K562 (cell line): Measurements from ENCODE around the gene INSL3. TPM values are rescaled to one million over a fixed set of nuclear protein-coding genes. Genes with fewer than 3 reads are reported as not detected.

Experiments
- ELF2 ChIP-seq: fragments of 250-450 bp; sonication (Bioruptor Pico); IDR thresholded peaks from 2 replicates; pipeline ENCODE4 v1.5.0; 2021; ENCODE audit warnings: mild to moderate bottlenecking
- HBP1 ChIP-seq: fragments of 450-650 bp; formaldehyde crosslinking; IDR thresholded peaks from 2 replicates; pipeline ENCODE4 v1.4.0; 2022; ENCODE audit warnings: missing genetic modification characterization
- HLTF ChIP-seq: fragments of 450-650 bp; IDR thresholded peaks from 2 replicates; pipeline ENCODE4 v1.6.1; 2016
- MCM7 ChIP-seq, 2 experiments: fragments of 450-650 bp; IDR thresholded peaks; 2 replicates each; pipeline ENCODE4 v1.6.1; 2016 to 2018
- NR4A1 ChIP-seq, 2 experiments: fragments of 250-450 bp in 1 of 2; fragments of 450-650 bp in 1 of 2; sonication (Bioruptor Pico) in 1 of 2; IDR thresholded peaks; 2 replicates each; pipeline versions ENCODE4 v1.4.0 to v1.6.1; 2016 to 2020; ENCODE audit warnings: mild to moderate bottlenecking in 2 of 2, missing compliant biosample characterization in 1 of 2, missing genetic modification characterization in 1 of 2, moderate library complexity in 1 of 2
- POLR3A ChIP-seq: IDR thresholded peaks from 2 replicates; pipeline ENCODE4 v1.6.1; 2011; ENCODE audit warnings: borderline replicate concordance, mild to moderate bottlenecking, moderate library complexity; ENCODE audit not compliant: insufficient read length, insufficient read depth; ENCODE audit errors: extremely low read depth
- PTRF ChIP-seq: fragments of 450-650 bp; IDR thresholded peaks from 2 replicates; pipeline ENCODE4 v1.6.1; 2016; ENCODE audit warnings: mild to moderate bottlenecking, missing genetic modification characterization, missing compliant biosample characterization
- RHOXF2B ChIP-seq: fragments of 250-450 bp; sonication (Bioruptor Pico); conservative IDR thresholded peaks from 2 replicates; pipeline ENCODE4 v1.5.1; 2021
- SMARCC2 ChIP-seq: fragments of 450-650 bp; IDR thresholded peaks from 2 replicates; pipeline ENCODE4 v1.6.1; 2017; ENCODE audit warnings: antibody characterized with exemption, moderate library complexity, mild to moderate bottlenecking, low read depth
- SREBF2 ChIP-seq: sonication (generic); formaldehyde crosslinking; IDR thresholded peaks from 2 replicates; pipeline ENCODE4 v1.4.0; 2020; ENCODE audit warnings: mild to moderate bottlenecking, missing genetic modification reagents
- SRSF1 ChIP-seq: fragments of 200-400 bp; formaldehyde crosslinking; IDR thresholded peaks from 2 replicates; pipeline ENCODE4 v1.6.1; 2017; ENCODE audit warnings: mild to moderate bottlenecking, low read depth, low read length, moderate library complexity
- TAF15 ChIP-seq: fragments of 200-400 bp; formaldehyde crosslinking; IDR thresholded peaks from 2 replicates; pipeline ENCODE4 v1.6.1; 2017; ENCODE audit warnings: mild to moderate bottlenecking, low read depth, low read length, moderate library complexity
- TBP ChIP-seq: optimal IDR thresholded peaks from 2 replicates; pipeline ENCODE3; 2011; ENCODE audit warnings: low read depth, low read length, improper control_type of control experiment
- XRCC3 ChIP-seq: fragments of 450-650 bp; IDR thresholded peaks from 2 replicates; pipeline ENCODE4 v1.6.1; 2017; ENCODE audit warnings: mild to moderate bottlenecking, moderate library complexity
- ZC3H8 ChIP-seq: fragments of 450-650 bp; IDR thresholded peaks from 2 replicates; pipeline ENCODE4 v1.6.1; 2017
- ZNF184 ChIP-seq: sonication (generic); formaldehyde crosslinking; IDR thresholded peaks from 2 replicates; pipeline ENCODE4 v1.5.0; 2020; ENCODE audit warnings: missing genetic modification reagents
- ZNF324 ChIP-seq: fragments of 250-450 bp; sonication (Bioruptor Pico); IDR thresholded peaks from 2 replicates; pipeline ENCODE4 v1.4.0; 2020; ENCODE audit warnings: mild to moderate bottlenecking
- ZNF408 ChIP-seq: fragments of 250-450 bp; sonication (Bioruptor Pico); IDR thresholded peaks from 2 replicates; pipeline ENCODE4 v1.4.0; 2020; ENCODE audit warnings: low read depth, mild to moderate bottlenecking, moderate library complexity
- ZNF445 ChIP-seq: fragments of 250-450 bp; sonication (Bioruptor Pico); IDR thresholded peaks from 2 replicates; pipeline ENCODE4 v1.4.0; 2020; ENCODE audit warnings: low read depth, mild to moderate bottlenecking, moderate library complexity
- ZNF586 ChIP-seq: fragments of 450-650 bp; formaldehyde crosslinking; conservative IDR thresholded peaks from 2 replicates; pipeline ENCODE4 v1.4.0; 2020; ENCODE audit warnings: mild to moderate bottlenecking, moderate library complexity
- ZNF764 ChIP-seq: fragments of 250-450 bp; sonication (Bioruptor Pico); IDR thresholded peaks from 2 replicates; pipeline ENCODE4 v1.4.0; 2020; ENCODE audit warnings: low read depth, mild to moderate bottlenecking, moderate library complexity
- polyA plus RNA-seq, 8 experiments: library from polyadenylated mRNA; depleted of rRNA in 4 of 8; stranded (reverse) in 5 of 8; unstranded in 3 of 8; fragments of >200 nt; fragmentation: Nextera tagmentation in 2 of 8; fragmentation: Illumina TruSeq in 1 of 8; extraction: Ambion mirVana in 2 of 8; extraction: Trizol in 1 of 8; gene quantifications; 2 replicates each; pipeline versions ENCODE4 v1.2.1 to v1.2.3, GENCODE V29; 2011 to 2014; ENCODE audit warnings: inconsistent platforms in 1 of 8, missing spikeins in 1 of 8
- total RNA-seq, 7 experiments: library from RNA; depleted of rRNA in 6 of 7; stranded (reverse); fragments of >200 nt in 6 of 7; fragmentation: Illumina TruSeq in 2 of 7; extraction: Trizol in 2 of 7; gene quantifications; 2 replicates each; pipeline versions ENCODE4 v1.2.1 to v1.2.3, GENCODE V29; 2011 to 2021; ENCODE audit warnings: low replicate concordance in 1 of 7
- TF ChIP-seq, protein P1 (sequence below): sonication (generic); formaldehyde crosslinking; IDR thresholded peaks from 2 replicates; pipeline ENCODE4 v1.5.0; 2020; ENCODE audit warnings: missing genetic modification reagents
- TF ChIP-seq, protein P2 (sequence below), 2 experiments: fragments of 200-800 bp in 1 of 2; sonication (Bioruptor generic) in 1 of 2; sonication (generic) in 1 of 2; formaldehyde crosslinking in 1 of 2; IDR thresholded peaks in 1 of 2; conservative IDR thresholded peaks in 1 of 2; 2 replicates each; pipeline versions ENCODE4 v1.5.0 to v1.6.1; 2016 to 2020; ENCODE audit warnings: missing compliant biosample characterization in 1 of 2, missing genetic modification characterization in 1 of 2, missing genetic modification reagents in 1 of 2
- TF ChIP-seq, protein P3 (sequence below): fragments of 450-650 bp; IDR thresholded peaks from 2 replicates; pipeline ENCODE4 v1.7.0; 2016; ENCODE audit warnings: borderline replicate concordance

INSL3 gene
- total and polyA plus RNA-seq, 9 of the 15 experiments (the other 6 are each of a cell fraction or from before 2014, with no cell fraction given): not detected

GRCh38 chr19:17855280-17856152, 34.2 kb upstream of the INSL3 start (continued):
- TF ChIP-seq ZNF445 (CRISPR knock-in tag) (no peak), SREBF2 (no peak), TAF15 (no peak), XRCC3 (no peak), ELF2 (no peak), RHOXF2B (CRISPR knock-in tag) (no peak), PTRF (no peak), ZNF764 (no peak), ZNF586 (no peak), POLR3A (no peak), ZNF184 (no peak), HBP1 (CRISPR knock-in tag) (no peak), ZNF324 (CRISPR knock-in tag) (no peak), MCM7 (IDR thresholded peaks at IDR 0.05) (no peak), NR4A1 (CRISPR knock-in tag; IDR thresholded peaks at IDR 0.05) (no peak), NR4A1 (tag; IDR thresholded peaks at IDR 0.05) (no peak), SMARCC2 (no peak), TBP (peak; percentile 29), HLTF (no peak), ZNF408 (CRISPR knock-in tag) (no peak), ZC3H8 (no peak), SRSF1 (no peak)
- TF ChIP-seq, protein P1, sequence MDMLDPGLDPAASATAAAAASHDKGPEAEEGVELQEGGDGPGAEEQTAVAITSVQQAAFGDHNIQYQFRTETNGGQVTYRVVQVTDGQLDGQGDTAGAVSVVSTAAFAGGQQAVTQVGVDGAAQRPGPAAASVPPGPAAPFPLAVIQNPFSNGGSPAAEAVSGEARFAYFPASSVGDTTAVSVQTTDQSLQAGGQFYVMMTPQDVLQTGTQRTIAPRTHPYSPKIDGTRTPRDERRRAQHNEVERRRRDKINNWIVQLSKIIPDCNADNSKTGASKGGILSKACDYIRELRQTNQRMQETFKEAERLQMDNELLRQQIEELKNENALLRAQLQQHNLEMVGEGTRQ (CRISPR knock-in tag): no peak
- TF ChIP-seq, protein P2, sequence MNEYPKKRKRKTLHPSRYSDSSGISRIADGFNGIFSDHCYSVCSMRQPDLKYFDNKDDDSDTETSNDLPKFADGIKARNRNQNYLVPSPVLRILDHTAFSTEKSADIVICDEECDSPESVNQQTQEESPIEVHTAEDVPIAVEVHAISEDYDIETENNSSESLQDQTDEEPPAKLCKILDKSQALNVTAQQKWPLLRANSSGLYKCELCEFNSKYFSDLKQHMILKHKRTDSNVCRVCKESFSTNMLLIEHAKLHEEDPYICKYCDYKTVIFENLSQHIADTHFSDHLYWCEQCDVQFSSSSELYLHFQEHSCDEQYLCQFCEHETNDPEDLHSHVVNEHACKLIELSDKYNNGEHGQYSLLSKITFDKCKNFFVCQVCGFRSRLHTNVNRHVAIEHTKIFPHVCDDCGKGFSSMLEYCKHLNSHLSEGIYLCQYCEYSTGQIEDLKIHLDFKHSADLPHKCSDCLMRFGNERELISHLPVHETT (CRISPR knock-in tag; conservative IDR thresholded peaks at IDR 0.05 in 1 of 2, IDR thresholded peaks at IDR 0.05 in 1 of 2): no peak
- TF ChIP-seq, protein P3, sequence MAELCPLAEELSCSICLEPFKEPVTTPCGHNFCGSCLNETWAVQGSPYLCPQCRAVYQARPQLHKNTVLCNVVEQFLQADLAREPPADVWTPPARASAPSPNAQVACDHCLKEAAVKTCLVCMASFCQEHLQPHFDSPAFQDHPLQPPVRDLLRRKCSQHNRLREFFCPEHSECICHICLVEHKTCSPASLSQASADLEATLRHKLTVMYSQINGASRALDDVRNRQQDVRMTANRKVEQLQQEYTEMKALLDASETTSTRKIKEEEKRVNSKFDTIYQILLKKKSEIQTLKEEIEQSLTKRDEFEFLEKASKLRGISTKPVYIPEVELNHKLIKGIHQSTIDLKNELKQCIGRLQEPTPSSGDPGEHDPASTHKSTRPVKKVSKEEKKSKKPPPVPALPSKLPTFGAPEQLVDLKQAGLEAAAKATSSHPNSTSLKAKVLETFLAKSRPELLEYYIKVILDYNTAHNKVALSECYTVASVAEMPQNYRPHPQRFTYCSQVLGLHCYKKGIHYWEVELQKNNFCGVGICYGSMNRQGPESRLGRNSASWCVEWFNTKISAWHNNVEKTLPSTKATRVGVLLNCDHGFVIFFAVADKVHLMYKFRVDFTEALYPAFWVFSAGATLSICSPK: no peak
